ENCODE measurements around the gene DIO3. TPM values are rescaled to one million over a fixed set of nuclear protein-coding genes. Genes with fewer than 3 reads are reported as not detected.

Gene DIO3
- total RNA-seq, 1 experiment from 2014 or later: not detected

- H2BK15ac ChIP-seq (ENCODE audit: low read depth, low read length): no peak overlapping the region
- no peak overlapping the region for H3K18ac ChIP-seq (ENCODE audit: insufficient read length, low read depth, low read length)
- H4K5ac ChIP-seq (ENCODE audit: insufficient read length, low read depth, low read length): no peak overlapping the region
- H2AK5ac ChIP-seq (ENCODE audit: insufficient read length, low read length): no peak overlapping the region
- TF ChIP-seq CTCF (conservative IDR thresholded peaks at IDR 0.05): no peak
- H3K4me3 Mint-ChIP-seq: no peak overlapping the region
- H3T11ph ChIP-seq (ENCODE audit: low read length): no peak overlapping the region
- no peak overlapping the region for H2BK5ac ChIP-seq (ENCODE audit: insufficient read length, low read length)
- H3K27me3 Mint-ChIP-seq (ENCODE audit: low read depth): peaks cover 34% of the 10 kb centered on the region
- H3K27ac ChIP-seq (ENCODE audit: insufficient read length, low read depth, low read length): no peak overlapping the region
- H2BK12ac ChIP-seq (ENCODE audit: insufficient read length, low read depth, low read length): no peak overlapping the region
- H2BK120ac ChIP-seq (ENCODE audit: low read depth, low read length, poor library complexity, severe bottlenecking): no peak overlapping the region
- peaks cover 0 to 2% of the 10 kb centered on the region in 2 experiments; a peak in 2 of 5 replicates for H3K9me3 Mint-ChIP-seq
- H2AFZ ChIP-seq (ENCODE audit: low read length): no peak overlapping the region
- H3K4me1 ChIP-seq (ENCODE audit: insufficient read depth, low read length): no peaks in the 10 kb centered on the region
- H4K20me1 ChIP-seq (ENCODE audit: control insufficient read depth, insufficient read depth, insufficient read length): peaks cover 3% of the 10 kb centered on the region
- no peaks in the 10 kb centered on the region for H3K23me2 ChIP-seq (ENCODE audit: insufficient read length, low read depth, low read length, poor library complexity, severe bottlenecking)
- H3K4ac ChIP-seq (ENCODE audit: low read depth, low read length): no peak overlapping the region
- H4K8ac ChIP-seq (replicated peaks; ENCODE audit: insufficient read length, low read depth, low read length): no peak overlapping the region
- H3K4me2 ChIP-seq (ENCODE audit: insufficient read depth, insufficient read length, low read length): no peak overlapping the region
- H3K79me1 ChIP-seq (ENCODE audit: insufficient read depth, low read depth, low read length, poor library complexity, severe bottlenecking): no peaks in the 10 kb centered on the region
- no peak overlapping the region for H2BK20ac ChIP-seq (ENCODE audit: low read depth, low read length, poor library complexity, severe bottlenecking)
- H3K27ac Mint-ChIP-seq: no peak overlapping the region
- no peak overlapping the region for H3K9ac ChIP-seq (ENCODE audit: extremely low read depth, insufficient read length, low read length)
- H3K27me3 ChIP-seq (ENCODE audit: insufficient read depth, low read length): no peaks in the 10 kb centered on the region; the same call in 1 of the 2 replicates
- H3K9me3 ChIP-seq (ENCODE audit: control insufficient read depth, low read depth, low read length): no peaks in the 10 kb centered on the region
- no CpG with 5 or more reads among the region's 5 CpGs for WGBS (ENCODE audit: extremely low coverage, insufficient read length, low lambda C conversion rate)
- no peak overlapping the region for H3K23ac ChIP-seq (ENCODE audit: insufficient read length, low read depth, low read length)
- no peaks in the 10 kb centered on the region for H3K4me1 Mint-ChIP-seq
- H3K14ac ChIP-seq (ENCODE audit: insufficient read depth, low read length): no peak overlapping the region
- no peak for DNase-seq
- no peaks in the 10 kb centered on the region; a peak in 1 of 7 replicates for H3K36me3 Mint-ChIP-seq (ENCODE audit: insufficient read depth in 1 of 3, low read depth in 3 of 3)
- no peak overlapping the region for H4K91ac ChIP-seq (ENCODE audit: insufficient read length, low read depth, low read length)
- no peak overlapping the region for H3K56ac ChIP-seq (ENCODE audit: insufficient read length, low read depth, low read length)
- no peaks in the 10 kb centered on the region for H3K79me2 ChIP-seq (ENCODE audit: insufficient read depth, low read length)
Observed at GRCh38 chr14:101582294-101582693, 21.0 kb downstream of the DIO3 start.

Data from H9 (cell line).